DMS79 (cell line): Measurements from ENCODE around the gene CCR6.
"Not testable (repeated sequence)": the region's sequence is repeated elsewhere in the genome, so short reads cannot be mapped to it uniquely, and the experiment has no call there.

ENCODE experiments used
- DNase-seq: peaks from one replicate; lab custom pipeline; 2025; lab: John Stamatoyannopoulos, UW

CCR6 gene

GRCh38 chr6:167143041-167143440 lies 20.1 kb downstream of the CCR6 start:
- no peak for DNase-seq

- no peak for DNase-seq
These were observed 22.6 kb downstream of the CCR6 start for GRCh38 chr6:167145461-167145860.

GRCh38 chr6:167146135-167146534 lies 23.2 kb downstream of the CCR6 start:
- DNase-seq = no peak

GRCh38 chr6:167146977-167147376 lies 24.1 kb downstream of the CCR6 start:
- no peak for DNase-seq

- no peak for DNase-seq
These were observed 25.1 kb downstream of the CCR6 start for GRCh38 chr6:167148021-167148420.

GRCh38 chr6:167148997-167149396 lies 26.1 kb downstream of the CCR6 start:
- DNase-seq = no peak

- DNase-seq = no peak
These were observed 28.1 kb downstream of the CCR6 start for GRCh38 chr6:167150941-167151549.

- DNase-seq = no peak
These were observed 28.8 kb downstream of the CCR6 start for GRCh38 chr6:167151648-167152047.

GRCh38 chr6:167152862-167153261 lies 30.0 kb downstream of the CCR6 start:
- DNase-seq = no peak

- DNase-seq = no peak
These were observed 30.6 kb downstream of the CCR6 start for GRCh38 chr6:167153521-167153959.

- no peak for DNase-seq
These were observed 31.4 kb downstream of the CCR6 start for GRCh38 chr6:167154291-167154690.

- DNase-seq = no peak
These were observed 32.0 kb downstream of the CCR6 start for GRCh38 chr6:167154895-167155294.

- DNase-seq = no peak
These were observed 34.5 kb downstream of the CCR6 start for GRCh38 chr6:167157414-167157813.

GRCh38 chr6:167157863-167158262 lies 35.0 kb downstream of the CCR6 start, which contains the start of gene GPR31:
Gene GPR31 (minus strand): TSS chr6:167157980. CDS start chr6:167157831, 149 bp downstream.
- no peak for DNase-seq

GRCh38 chr6:167161851-167162467 lies 39.1 kb downstream of the CCR6 start:
- no peak for DNase-seq

- no peak for DNase-seq
These were observed 39.7 kb downstream of the CCR6 start for GRCh38 chr6:167162591-167162990.

GRCh38 chr6:167163476-167164011 lies 40.6 kb downstream of the CCR6 start:
- no peak for DNase-seq

GRCh38 chr6:167164261-167164660 lies 41.4 kb downstream of the CCR6 start:
- no peak for DNase-seq

- DNase-seq = no peak
These were observed 43.1 kb downstream of the CCR6 start for GRCh38 chr6:167165858-167166471.

GRCh38 chr6:167167699-167168098 lies 44.8 kb downstream of the CCR6 start:
- DNase-seq = not testable (repeated sequence)

- not testable (repeated sequence) for DNase-seq
These were observed 45.4 kb downstream of the CCR6 start for GRCh38 chr6:167168296-167168695.

- DNase-seq = not testable (repeated sequence)
These were observed 47.0 kb downstream of the CCR6 start for GRCh38 chr6:167169867-167170266.

- DNase-seq = not testable (repeated sequence)
These were observed 48.4 kb downstream of the CCR6 start for GRCh38 chr6:167171300-167171699.
